Naive thymus-derived CD8-positive, alpha-beta T cell (primary cell): ENCODE data around the gene CNTNAP2. TPM values are rescaled to one million over a fixed set of nuclear protein-coding genes. Genes with fewer than 3 reads are reported as not detected.
"Not testable (repeated sequence)": the region's sequence is repeated elsewhere in the genome, so short reads cannot be mapped to it uniquely, and the experiment has no call there.

Source experiments
- ATAC-seq, 2 donors: fragments of 150-1000 bp; cut with Tn5 transposase in 1 of 2; sonication (Bioruptor Pico), chemical (Tn5 transposase) in 1 of 2; 1 replicate in 1 of 2; 2 replicates in 1 of 2; pipeline ENCODE4 v1.10.0; 2021; ENCODE audit warnings: mild to moderate bottlenecking in 2 of 2, moderate library complexity in 2 of 2
- POLR2A ChIA-PET: fragments of 350-600 bp; sonication (Branson Sonifier 250); formaldehyde crosslinking; loops from one replicate; lab custom pipeline; 2021; ENCODE audit warnings: antibody characterized with exemption; lab: Charles Lee
- DNase-seq, 10 donors: peaks; one replicate each; pipeline versions ENCODE4 v3.0.0 to v3.0.0-alpha.2; 2020 to 2022
- H3K27ac Mint-ChIP-seq, 10 donors: one replicate each; pipeline ENCODE4 v1.8.0; 2020 to 2022; ENCODE audit warnings: mild to moderate bottlenecking in 10 of 10, mixed read lengths in 10 of 10, moderate library complexity in 4 of 10, inconsistent platforms in 1 of 10
- H3K27me3 Mint-ChIP-seq, 5 donors: one replicate each; pipeline ENCODE4 v1.8.0; 2021 to 2022; ENCODE audit warnings: mixed read lengths in 5 of 5
- H3K36me3 Mint-ChIP-seq, 3 donors: one replicate each; pipeline ENCODE4 v1.8.0; 2020 to 2022; ENCODE audit warnings: mixed read lengths in 3 of 3, mild to moderate bottlenecking in 2 of 3, inconsistent platforms in 1 of 3
- H3K4me1 Mint-ChIP-seq, 4 donors: one replicate each; pipeline ENCODE4 v1.8.0; 2021 to 2022; ENCODE audit warnings: mixed read lengths in 4 of 4
- H3K4me3 Mint-ChIP-seq, 10 donors: one replicate each; pipeline ENCODE4 v1.8.0; 2020 to 2022; ENCODE audit warnings: mild to moderate bottlenecking in 10 of 10, mixed read lengths in 10 of 10, moderate library complexity in 6 of 10, inconsistent platforms in 1 of 10
- H3K9me3 Mint-ChIP-seq, 9 donors: one replicate each; pipeline ENCODE4 v1.8.0; 2020 to 2022; ENCODE audit warnings: mixed read lengths in 9 of 9, mild to moderate bottlenecking in 3 of 9, inconsistent platforms in 1 of 9, moderate library complexity in 1 of 9
- polyA plus RNA-seq, 3 donors: library from polyadenylated mRNA; unstranded; fragments of 300-500 nt; fragmentation: Illumina TruSeq; gene quantifications; one replicate each; pipeline ENCODE4 v1.2.3, GENCODE V29; 2021
- total RNA-seq, 8 experiments: library from RNA in 2 of 8; stranded (reverse) in 2 of 8; gene quantifications; one replicate each; pipeline ENCODE4 v1.2.3 and lab custom pipeline; 2021 to 2026

Gene CNTNAP2
- total and polyA plus RNA-seq, 5 experiments from 2014 or later, result 0.12 to 1.5 (median 0.71) TPM; not detected in 1

DNA sequence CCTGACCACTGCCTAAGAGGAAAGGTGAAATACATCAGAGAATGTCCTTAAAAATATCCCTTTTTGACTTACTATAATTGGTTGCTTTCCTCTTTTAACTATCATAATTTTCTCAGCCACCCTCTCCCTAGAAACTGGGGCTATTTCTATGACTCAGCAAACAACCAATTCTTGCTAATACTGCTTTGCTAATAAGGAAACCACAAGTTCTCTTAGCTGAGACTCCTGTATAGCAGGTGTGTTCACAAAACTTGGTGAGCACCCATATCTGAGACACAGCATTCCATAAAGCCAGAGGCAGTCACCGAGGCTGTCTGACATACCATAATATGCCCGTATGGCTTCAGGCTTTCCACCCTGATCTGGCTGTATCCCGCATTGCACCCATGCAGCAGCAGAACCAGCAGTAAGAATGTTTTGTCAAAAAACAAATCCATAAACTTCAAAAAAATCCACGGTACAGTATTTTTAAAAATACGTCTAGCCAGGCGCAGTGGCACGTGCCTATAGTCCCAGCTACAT is 2282.3 kb downstream of the CNTNAP2 start:
- POLR2A ChIA-PET, result no interaction called here
- Mint-ChIP-seq H3K27ac (peak overlapping the region in 1 of 10 donors; percentile 53), H3K9me3 (peaks cover 0 to 2% (median 0%) of the 10 kb centered on the region in 9 donors), H3K4me3 (no peak overlapping the region), H3K27me3 (peaks cover 26 to 75% (median 50%) of the 10 kb centered on the region in 5 donors), H3K36me3 (no peaks in the 10 kb centered on the region), H3K4me1 (peaks cover 0 to 9% (median 0%) of the 10 kb centered on the region in 4 donors)
- DNase-seq, result no peak
- no peak for ATAC-seq

DNA sequence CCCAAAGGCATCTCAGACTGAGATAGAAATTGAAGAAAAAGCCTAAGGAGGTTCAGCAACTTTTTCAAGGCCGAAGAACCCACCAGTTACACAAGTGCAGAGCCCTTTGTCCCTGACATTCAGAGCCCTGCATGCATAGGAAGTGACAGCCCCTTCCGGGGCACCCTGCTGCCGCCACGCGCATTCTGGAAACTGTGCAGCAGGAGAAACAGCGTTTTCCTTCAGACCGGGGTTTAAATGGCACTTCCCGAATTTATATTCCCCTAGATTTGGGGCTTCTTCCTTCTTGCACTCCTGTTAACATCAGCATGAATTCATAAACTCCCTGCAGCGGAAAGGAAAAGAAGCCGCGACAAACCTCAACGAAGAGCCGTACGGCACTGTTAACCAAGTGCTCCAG is 2283.5 kb downstream of the CNTNAP2 start:
- Mint-ChIP-seq H3K4me1 (peaks cover 0 to 9% (median 0%) of the 10 kb centered on the region in 4 donors), H3K27ac (no peak overlapping the region), H3K9me3 (peaks cover 0 to 2% (median 0%) of the 10 kb centered on the region in 9 donors), H3K4me3 (peak overlapping the region in 4 of 10 donors; percentile 42 to 58 (median 50)), H3K36me3 (no peaks in the 10 kb centered on the region), H3K27me3 (peaks cover 28 to 77% (median 52%) of the 10 kb centered on the region in 5 donors)
- ATAC-seq (no peak), DNase-seq (no peak)
- POLR2A ChIA-PET, result no interaction called here

GRCh38 chr7:148402159-148402558 is 2285.6 kb downstream of the CNTNAP2 start:
- POLR2A ChIA-PET, result no interaction called here
- DNase-seq, result no peak
- Mint-ChIP-seq H3K27ac (no peak overlapping the region), H3K9me3 (no peaks in the 10 kb centered on the region), H3K36me3 (no peaks in the 10 kb centered on the region), H3K4me3 (no peak overlapping the region), H3K4me1 (peaks cover 0 to 9% (median 0%) of the 10 kb centered on the region in 4 donors), H3K27me3 (peaks cover 26 to 73% (median 39%) of the 10 kb centered on the region in 5 donors)
- ATAC-seq, result no peak

DNA sequence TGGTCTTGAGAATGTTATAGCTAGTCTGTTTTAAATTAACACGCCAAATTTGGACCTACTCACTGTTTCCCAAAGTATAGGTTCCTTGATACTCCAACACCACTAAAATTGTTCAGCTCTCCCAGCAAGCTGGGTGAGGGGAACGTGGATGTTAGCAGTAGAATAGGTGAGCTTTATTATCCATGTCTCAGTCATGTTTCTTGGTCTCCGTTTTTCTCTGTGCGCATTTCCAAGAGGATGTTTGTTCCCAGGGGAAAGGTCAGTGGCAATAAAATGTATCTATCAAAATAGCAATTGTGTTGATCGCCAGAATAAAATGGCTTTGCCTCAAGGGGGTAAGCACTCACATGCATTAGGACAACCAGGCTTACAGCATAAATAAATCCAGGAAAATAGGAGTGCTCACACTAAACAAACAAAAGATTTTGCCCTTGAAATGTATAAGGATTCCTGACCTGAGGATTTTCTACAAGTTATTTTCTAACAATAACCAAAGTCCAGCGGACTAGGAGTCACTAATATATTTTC is 2286.9 kb downstream of the CNTNAP2 start:
- Mint-ChIP-seq H3K27me3 (peaks cover 20 to 62% (median 31%) of the 10 kb centered on the region in 5 donors), H3K4me1 (peaks cover 0 to 4% (median 0%) of the 10 kb centered on the region in 4 donors), H3K27ac (no peak overlapping the region), H3K4me3 (no peak overlapping the region), H3K9me3 (no peaks in the 10 kb centered on the region), H3K36me3 (no peaks in the 10 kb centered on the region)
- no peak for DNase-seq
- ATAC-seq, result no peak
- POLR2A ChIA-PET, result no interaction called here

DNA sequence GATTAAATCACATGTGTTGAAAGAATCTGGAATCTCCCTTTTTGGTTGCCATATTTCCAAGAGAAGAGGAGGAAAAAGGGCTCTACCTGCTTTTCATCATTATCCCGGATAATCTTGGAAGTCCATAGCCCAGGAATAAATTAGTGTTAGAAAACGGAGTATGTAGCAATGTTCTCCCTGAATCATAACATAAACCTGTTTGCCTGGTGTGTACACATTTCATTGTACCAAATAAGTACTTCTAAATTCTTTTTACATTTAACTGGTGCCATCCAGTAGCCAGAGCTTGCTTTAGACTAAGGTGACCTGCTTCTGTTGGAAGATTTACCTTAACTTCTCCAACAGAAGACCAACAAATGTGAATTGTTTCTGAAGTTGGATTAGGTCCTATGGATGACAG is 2291.7 kb downstream of the CNTNAP2 start:
- Mint-ChIP-seq H3K36me3 (no peaks in the 10 kb centered on the region), H3K27me3 (peaks cover 5 to 29% (median 8%) of the 10 kb centered on the region in 5 donors)

GRCh38 chr7:148410905-148411304 is 2294.3 kb downstream of the CNTNAP2 start:
- DNase-seq, result no peak
- POLR2A ChIA-PET, result no interaction called here
- H3K4me3 Mint-ChIP-seq, result no peak overlapping the region
- no peaks in the 10 kb centered on the region for H3K9me3 Mint-ChIP-seq
- H3K4me1 Mint-ChIP-seq, result no peaks in the 10 kb centered on the region
- no peak overlapping the region for H3K27ac Mint-ChIP-seq
- ATAC-seq, result no peak
- H3K36me3 Mint-ChIP-seq, result no peaks in the 10 kb centered on the region
- peaks cover under 1 to 22% (median 7%) of the 10 kb centered on the region in 5 donors for H3K27me3 Mint-ChIP-seq

More for the DNA sequence above, 2291.7 kb downstream of the CNTNAP2 start:
- ATAC-seq, result no peak
- DNase-seq, result no peak
- no peak overlapping the region for H3K27ac Mint-ChIP-seq
- H3K4me3 Mint-ChIP-seq, result no peak overlapping the region
- POLR2A ChIA-PET, result no interaction called here
- H3K4me1 Mint-ChIP-seq, result no peaks in the 10 kb centered on the region
- no peaks in the 10 kb centered on the region for H3K9me3 Mint-ChIP-seq

DNA sequence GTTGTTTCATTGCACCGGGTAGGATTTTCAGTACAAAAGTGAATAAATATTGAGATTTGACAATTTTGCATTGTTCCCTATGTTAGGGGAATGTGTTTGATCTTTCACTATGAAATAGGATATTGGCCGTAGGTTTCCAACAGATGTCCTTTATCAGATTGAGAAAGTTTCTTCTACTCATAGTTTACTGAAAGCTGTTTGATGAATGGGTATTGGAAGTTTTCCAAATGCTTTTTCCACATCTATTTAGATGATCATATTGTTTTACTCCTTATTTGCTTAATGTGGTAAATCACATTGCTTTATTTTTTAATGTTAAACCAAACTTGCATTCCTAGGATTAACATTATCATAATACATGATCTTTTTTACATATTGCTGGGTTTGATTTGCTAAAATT is 2296.1 kb downstream of the CNTNAP2 start:
- DNase-seq (no peak), ATAC-seq (no peak)
- Mint-ChIP-seq H3K4me3 (no peak overlapping the region), H3K27me3 (peaks cover 3 to 15% (median 12%) of the 10 kb centered on the region in 5 donors), H3K9me3 (no peaks in the 10 kb centered on the region), H3K27ac (no peak overlapping the region), H3K36me3 (no peaks in the 10 kb centered on the region), H3K4me1 (no peaks in the 10 kb centered on the region)
- POLR2A ChIA-PET, result no interaction called here

DNA sequence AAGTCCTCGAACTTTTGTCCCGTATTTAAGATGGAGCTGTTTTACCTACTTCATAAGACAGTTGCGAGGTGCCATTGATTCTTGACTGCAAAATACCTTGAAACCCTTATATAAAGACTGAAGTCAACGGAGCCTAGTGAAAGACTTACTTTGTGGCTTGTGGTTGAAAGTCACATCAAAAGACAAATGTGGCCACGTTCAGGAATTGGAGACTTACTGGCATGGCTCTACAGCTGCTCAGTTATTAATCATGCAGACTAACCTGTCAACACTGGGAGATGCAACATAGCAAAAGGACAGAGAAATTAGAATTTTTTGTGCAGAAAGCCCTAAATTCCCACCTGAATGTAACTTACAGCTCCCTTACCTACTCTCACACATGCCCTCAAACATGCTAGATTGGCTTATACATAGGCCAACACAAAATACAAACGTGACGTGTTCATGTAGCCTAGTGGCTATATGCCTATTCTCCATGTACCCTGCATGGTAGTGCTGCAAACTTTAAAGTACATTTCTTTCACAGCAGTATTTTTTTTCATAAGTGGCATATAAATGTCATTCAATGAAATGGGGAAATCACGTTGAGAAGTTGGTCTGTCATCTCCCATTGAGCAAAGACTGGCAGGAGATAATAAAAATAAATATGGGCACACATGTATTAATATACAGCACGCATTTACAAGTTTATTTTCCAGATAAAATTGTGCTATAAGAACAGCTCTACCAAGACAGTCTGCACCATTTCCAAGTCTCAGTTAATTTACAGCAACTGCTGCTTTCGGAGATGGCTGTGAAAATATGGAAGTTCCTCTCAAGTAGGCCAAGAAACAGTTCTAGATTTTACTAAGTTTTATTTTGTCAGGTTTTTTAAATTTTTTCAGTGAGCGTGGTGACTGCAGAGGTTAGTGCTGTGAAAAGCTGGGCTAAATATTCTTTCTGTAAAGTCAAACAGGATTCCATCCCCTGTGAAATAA is 2303.5 kb downstream of the CNTNAP2 start:
- Mint-ChIP-seq H3K27ac (no peak overlapping the region), H3K27me3 (peaks cover 23 to 36% (median 26%) of the 10 kb centered on the region in 5 donors), H3K4me1 (peaks cover 0 to 5% (median under 1%) of the 10 kb centered on the region in 4 donors), H3K9me3 (peaks cover 0 to 25% (median 15%) of the 10 kb centered on the region in 9 donors), H3K4me3 (no peak overlapping the region), H3K36me3 (peaks cover 2 to 21% (median 5%) of the 10 kb centered on the region in 3 donors)
- DNase-seq (no peak), ATAC-seq (no peak)
- POLR2A ChIA-PET, result no interaction called here

DNA sequence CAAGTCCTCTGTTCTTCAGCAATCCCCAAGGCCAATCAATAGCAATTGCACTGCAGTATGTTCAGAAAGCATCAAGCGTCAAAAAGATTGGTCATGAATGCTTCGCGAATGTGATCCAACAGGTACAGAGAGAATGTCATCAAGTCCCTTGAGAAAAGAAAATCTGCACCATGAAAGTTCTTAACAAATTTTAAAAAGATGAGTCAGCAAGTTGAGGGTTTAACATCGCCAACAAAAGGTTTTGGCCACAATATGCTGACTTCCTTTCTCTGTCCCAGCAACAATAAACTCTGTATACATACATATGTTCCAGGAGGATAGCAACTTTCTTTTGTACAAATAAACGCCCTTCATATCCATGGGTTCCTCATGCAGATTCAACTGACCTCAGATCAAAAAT is 2305.4 kb downstream of the CNTNAP2 start:
- Mint-ChIP-seq H3K27ac (no peak overlapping the region), H3K4me1 (peaks cover 0 to 5% (median under 1%) of the 10 kb centered on the region in 4 donors), H3K27me3 (peaks cover 24 to 45% (median 26%) of the 10 kb centered on the region in 5 donors), H3K36me3 (peaks cover 2 to 21% (median 5%) of the 10 kb centered on the region in 3 donors), H3K9me3 (peaks cover 0 to 27% (median 15%) of the 10 kb centered on the region in 9 donors), H3K4me3 (no peak overlapping the region)
- ATAC-seq, result no peak
- POLR2A ChIA-PET, result no interaction called here
- no peak for DNase-seq

- H3K4me1 Mint-ChIP-seq, DNase-seq, H3K4me3 Mint-ChIP-seq, POLR2A ChIA-PET, H3K27ac Mint-ChIP-seq, ATAC-seq: not testable (repeated sequence)
- peaks cover 2 to 21% (median 5%) of the 10 kb centered on the region in 3 donors for H3K36me3 Mint-ChIP-seq
- H3K27me3 Mint-ChIP-seq, result peaks cover 13 to 23% (median 13%) of the 10 kb centered on the region in 5 donors
- H3K9me3 Mint-ChIP-seq, result peaks cover 0 to 36% (median 16%) of the 10 kb centered on the region in 9 donors
Measured at GRCh38 chr7:148426393-148426792, 2309.8 kb downstream of the CNTNAP2 start.

DNA sequence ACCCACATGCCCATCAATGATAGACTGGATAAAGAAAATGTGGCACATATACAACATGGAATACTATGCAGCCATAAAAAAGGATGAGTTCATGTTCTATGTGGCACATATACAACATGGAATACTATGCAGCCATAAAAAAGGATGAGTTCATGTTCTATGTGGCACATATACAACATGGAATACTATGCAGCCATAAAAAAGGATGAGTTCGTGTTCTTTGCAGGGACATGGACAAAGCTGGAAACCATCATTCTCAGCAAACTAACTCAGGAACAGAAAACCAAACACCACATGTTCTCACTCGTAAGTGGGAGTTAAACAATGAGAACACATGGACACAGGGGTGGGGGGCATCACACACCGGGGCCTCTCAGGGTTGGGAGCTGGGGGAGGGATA is 2314.1 kb downstream of the CNTNAP2 start:
- H3K4me1 Mint-ChIP-seq, H3K4me3 Mint-ChIP-seq, ATAC-seq, POLR2A ChIA-PET, H3K36me3 Mint-ChIP-seq, H3K27ac Mint-ChIP-seq, DNase-seq: not testable (repeated sequence)
- peaks cover 3 to 11% (median 5%) of the 10 kb centered on the region in 5 donors for H3K27me3 Mint-ChIP-seq
- H3K9me3 Mint-ChIP-seq, result peaks cover 0 to 11% (median 2%) of the 10 kb centered on the region in 9 donors

DNA sequence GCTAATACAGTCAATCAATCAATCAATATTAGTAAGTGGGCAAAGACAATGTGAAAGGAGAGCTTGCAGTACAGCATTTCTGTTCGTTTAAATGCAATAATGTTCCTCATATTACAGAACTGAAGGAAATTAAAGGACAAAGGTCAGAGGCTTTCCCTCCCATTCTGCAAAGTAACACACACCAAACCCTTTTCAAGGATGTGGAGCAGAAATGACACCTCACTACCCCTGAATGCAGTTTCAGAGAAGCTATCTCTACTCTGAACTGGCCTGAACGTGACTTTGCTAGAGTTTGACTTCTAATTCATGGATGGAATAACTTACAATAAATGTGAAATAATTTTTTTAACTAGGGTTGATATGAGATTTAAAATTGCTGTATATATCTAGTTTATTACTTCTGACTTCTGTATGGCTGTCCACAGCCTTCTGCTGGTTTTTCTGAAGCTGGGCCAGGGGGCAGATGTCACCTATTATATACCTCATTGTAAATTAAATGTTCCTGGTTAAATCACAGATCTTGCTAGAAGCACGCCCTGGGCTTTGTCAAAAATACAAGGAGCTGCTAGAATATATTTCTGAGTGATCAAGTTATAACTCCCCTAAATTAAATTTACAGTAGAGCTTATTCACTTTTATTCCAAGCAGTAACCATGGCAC is 2317.1 kb downstream of the CNTNAP2 start:
- H3K36me3 Mint-ChIP-seq, result no peaks in the 10 kb centered on the region
- H3K27ac Mint-ChIP-seq, result no peak overlapping the region
- peaks cover 0 to 10% (median 2%) of the 10 kb centered on the region in 9 donors for H3K9me3 Mint-ChIP-seq
- DNase-seq (no peak), ATAC-seq (no peak)
- H3K4me3 Mint-ChIP-seq, result no peak overlapping the region
- POLR2A ChIA-PET, result no interaction called here
- H3K4me1 Mint-ChIP-seq, result peaks cover 0 to 3% (median 1%) of the 10 kb centered on the region in 4 donors
- H3K27me3 Mint-ChIP-seq, result peaks cover 0 to 3% (median 2%) of the 10 kb centered on the region in 5 donors
